Loucy (cell line): Measurements from ENCODE around the gene GGTLC3.
"Not testable (repeated sequence)": the region's sequence is repeated elsewhere in the genome, so short reads cannot be mapped to it uniquely, and the experiment has no call there.

Experiments used
- H2AFZ ChIP-seq: fragments of 200-600 bp; sonication (generic); 2 replicates; pipeline ENCODE4 v1.6.0; 2016; ENCODE audit warnings: antibody characterized with exemption, mild to moderate bottlenecking, low read length, moderate library complexity
- H3F3A ChIP-seq: fragments of 200-600 bp; 2 replicates; pipeline ENCODE4 v1.6.0; 2016; ENCODE audit warnings: antibody characterized with exemption, low read depth, mild to moderate bottlenecking
- H3K27me3 ChIP-seq: fragments of 200-600 bp; sonication (generic); 2 replicates; pipeline ENCODE4 v1.6.1; 2014; ENCODE audit warnings: low read length, mild to moderate bottlenecking; ENCODE audit not compliant: insufficient read depth, poor library complexity, severe bottlenecking
- H3K36me3 ChIP-seq: fragments of 200-600 bp; sonication (generic); 2 replicates; pipeline ENCODE4 v1.6.1; 2016; ENCODE audit warnings: low read length; ENCODE audit not compliant: insufficient read depth
- H3K4me1 ChIP-seq: fragments of 200-600 bp; sonication (generic); 2 replicates; pipeline ENCODE4 v1.5.1; 2014; ENCODE audit warnings: low read length, mild to moderate bottlenecking; ENCODE audit not compliant: insufficient read depth, poor library complexity, severe bottlenecking
- H3K4me2 ChIP-seq: fragments of 200-600 bp; sonication (generic); 2 replicates; pipeline ENCODE4 v1.6.0; 2014; ENCODE audit warnings: antibody characterized with exemption, low read length, low read depth, mild to moderate bottlenecking; ENCODE audit not compliant: poor library complexity, severe bottlenecking
- H3K4me3 ChIP-seq: fragments of 200-600 bp; sonication (generic); 2 replicates; pipeline ENCODE4 v1.5.1; 2014; ENCODE audit warnings: low read length, mild to moderate bottlenecking, mixed read lengths; ENCODE audit not compliant: poor library complexity, severe bottlenecking
- H3K79me2 ChIP-seq: fragments of 200-600 bp; sonication (generic); 2 replicates; pipeline ENCODE4 v1.6.1; 2014; ENCODE audit warnings: low read length; ENCODE audit not compliant: insufficient read depth
- H3K9ac ChIP-seq: fragments of 200-600 bp; sonication (generic); 2 replicates; pipeline ENCODE4 v1.6.0; 2014; ENCODE audit warnings: mild to moderate bottlenecking, low read depth, low read length, moderate library complexity; ENCODE audit not compliant: poor library complexity, severe bottlenecking
- H3K9me2 ChIP-seq: fragments of 200-600 bp; sonication (generic); replicated peaks from 2 replicates; pipeline ENCODE4 v1.6.1; 2016; ENCODE audit warnings: low read depth, low read length, mixed read lengths
- H3K9me3 ChIP-seq: fragments of 200-600 bp; sonication (generic); 2 replicates; pipeline ENCODE4 v1.6.1; 2014; ENCODE audit warnings: mild to moderate bottlenecking, antibody characterized with exemption, low read length, low read depth; ENCODE audit not compliant: insufficient read depth
- H4K20me1 ChIP-seq: fragments of 200-600 bp; sonication (generic); 2 replicates; pipeline ENCODE4 v1.6.0; 2014; ENCODE audit warnings: antibody characterized with exemption, low read length, mild to moderate bottlenecking; ENCODE audit not compliant: insufficient read depth, poor library complexity, severe bottlenecking

GGTLC3 gene

DNA sequence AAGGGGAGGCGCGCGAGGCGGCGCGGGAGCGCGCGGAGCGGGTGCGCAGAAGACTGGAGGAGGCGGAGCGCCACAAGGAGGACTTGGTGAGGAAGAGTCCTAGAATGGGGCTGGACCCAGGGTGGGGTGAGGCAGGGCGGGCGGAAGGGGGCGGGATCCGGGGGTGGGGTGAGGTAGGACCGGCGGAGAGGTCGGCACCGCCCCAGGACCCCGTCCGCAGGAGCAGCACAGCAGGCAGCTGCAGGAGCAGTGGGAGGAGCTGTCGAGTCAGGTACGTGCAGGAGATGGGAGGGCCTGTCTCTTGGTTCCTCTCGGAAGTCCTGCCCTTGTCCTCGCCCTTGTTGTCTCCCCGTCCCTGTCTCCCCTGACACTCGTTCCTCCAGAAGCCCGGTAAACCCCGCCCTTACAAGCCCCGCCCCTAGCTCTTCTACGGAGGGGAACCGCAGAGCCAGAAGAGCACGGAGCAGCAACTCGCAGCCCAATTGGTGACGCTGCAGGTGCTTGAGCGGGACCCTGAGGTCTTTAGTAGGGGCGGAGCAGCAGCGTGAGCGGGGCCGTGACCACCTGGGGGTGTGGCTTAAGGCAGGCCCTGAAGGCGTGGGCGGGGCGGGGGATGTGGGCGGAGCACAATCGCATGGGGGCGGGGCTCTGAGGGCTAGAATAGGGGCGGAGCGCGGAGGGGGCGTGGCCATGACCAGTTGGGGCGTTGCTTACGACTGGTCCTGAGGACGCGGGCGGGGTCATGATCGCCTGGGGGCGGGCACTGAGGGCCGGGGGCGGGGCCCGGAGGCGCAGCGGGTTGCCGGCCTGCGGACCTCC lies 10.8 kb upstream of the GGTLC3 start:
- not testable (repeated sequence) for H3K9me3 ChIP-seq, H3K4me1 ChIP-seq, H3K36me3 ChIP-seq, H3K4me2 ChIP-seq, H3K9me2 ChIP-seq, H4K20me1 ChIP-seq, H3K79me2 ChIP-seq, H2AFZ ChIP-seq, H3K27me3 ChIP-seq, H3K9ac ChIP-seq, H3F3A ChIP-seq
- peak overlapping the region; percentile 53 for H3K4me3 ChIP-seq

DNA sequence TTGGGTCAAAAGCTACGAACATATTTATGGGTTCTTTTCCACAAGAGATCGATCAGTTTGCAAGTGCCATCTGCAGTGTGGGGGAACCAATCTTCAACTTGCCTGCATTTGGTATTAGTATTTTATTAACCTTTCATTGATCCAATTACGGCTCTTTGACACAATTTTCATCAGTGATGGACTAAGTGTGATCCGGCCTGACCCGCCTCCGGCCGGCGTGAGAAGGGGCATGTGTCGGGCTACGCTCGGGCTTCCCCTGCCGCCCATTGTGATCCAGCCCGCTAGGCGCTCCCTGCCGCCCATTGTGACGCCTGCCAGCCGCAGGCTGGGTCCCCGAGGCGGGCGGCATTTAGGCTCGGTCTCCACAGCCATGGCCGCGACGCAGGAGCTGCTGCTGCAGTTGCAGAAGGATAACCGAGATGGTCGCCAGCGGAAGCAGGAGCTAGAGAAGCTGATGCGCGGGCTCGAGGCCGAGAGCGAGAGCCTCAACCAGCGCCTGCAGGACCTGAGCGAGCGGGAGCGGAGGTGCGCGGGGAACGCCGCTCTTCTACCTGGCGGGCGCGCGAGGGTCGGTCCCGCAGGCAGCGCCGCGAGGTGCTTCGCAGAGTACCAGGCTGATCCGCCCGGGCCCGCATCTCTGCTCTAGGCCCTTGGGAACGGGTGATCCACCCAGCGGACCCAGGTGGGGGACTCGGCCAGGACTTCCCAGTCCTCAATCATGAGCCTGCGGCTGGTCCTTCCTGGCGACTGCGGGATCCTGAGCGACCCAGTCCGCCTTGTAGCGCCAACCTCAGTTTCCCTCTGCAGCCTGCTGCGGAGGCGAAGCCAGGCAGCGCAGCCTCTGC lies 10.0 kb upstream of the GGTLC3 start, which contains the start of gene TMEM191B:
Gene TMEM191B (plus strand): TSS at position 51 of the 845 bp plus-strand sequence. CDS start 179 bp downstream, at position 230.
- not testable (repeated sequence) for H2AFZ ChIP-seq, H3K36me3 ChIP-seq, H3K9ac ChIP-seq, H3K9me2 ChIP-seq, H3K9me3 ChIP-seq, H3K4me1 ChIP-seq, H4K20me1 ChIP-seq, H3K27me3 ChIP-seq, H3K4me2 ChIP-seq, H3K79me2 ChIP-seq, H3F3A ChIP-seq
- peak within 1 kb of the TSS; percentile 53 for H3K4me3 ChIP-seq

DNA sequence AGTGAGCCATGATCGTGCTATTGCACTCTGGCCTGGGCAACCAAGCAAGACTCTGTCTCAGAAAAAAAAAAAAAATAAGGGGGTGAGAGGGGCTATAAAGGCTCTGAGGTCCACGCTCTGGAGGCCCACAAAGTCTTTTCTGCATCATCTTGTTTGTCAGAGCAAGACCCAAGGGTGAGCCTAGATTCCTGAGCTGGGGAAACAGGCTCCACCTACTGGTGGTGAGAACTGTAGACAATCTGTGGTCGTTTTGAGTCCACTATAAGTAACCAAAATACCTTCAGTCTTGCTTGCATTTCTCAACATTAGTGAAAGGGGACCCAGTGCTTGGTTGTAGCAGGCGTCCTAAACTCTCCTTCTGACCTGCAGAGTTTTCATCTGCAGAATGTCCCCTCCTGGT lies 5.4 kb upstream of the GGTLC3 start:
- not testable (repeated sequence) for H3K36me3 ChIP-seq, H3K27me3 ChIP-seq, H3K9me3 ChIP-seq, H3K9ac ChIP-seq, H3K4me1 ChIP-seq, H3K4me3 ChIP-seq, H4K20me1 ChIP-seq, H3K79me2 ChIP-seq, H3F3A ChIP-seq, H2AFZ ChIP-seq, H3K9me2 ChIP-seq, H3K4me2 ChIP-seq

DNA sequence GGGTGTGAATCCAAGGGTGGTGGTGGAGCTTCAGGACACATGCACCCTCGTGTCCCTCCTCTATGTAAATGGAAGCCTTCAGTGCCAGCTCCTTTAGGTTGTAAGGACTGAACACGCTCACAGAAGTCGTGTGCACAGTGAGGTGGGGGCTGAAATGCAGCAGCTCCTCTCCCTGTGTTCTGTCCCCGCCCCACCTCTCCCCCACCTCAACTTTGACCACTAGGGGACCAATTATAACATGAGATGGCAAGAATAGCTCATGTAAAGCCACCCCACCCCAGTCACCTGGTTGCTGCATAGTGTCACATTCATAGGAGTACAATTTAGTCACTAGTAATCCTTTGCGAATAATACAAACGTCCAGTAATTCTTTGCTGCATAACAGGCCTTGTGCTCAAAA lies 4.8 kb upstream of the GGTLC3 start:
- H4K20me1 ChIP-seq, H3K36me3 ChIP-seq, H3K4me3 ChIP-seq, H3F3A ChIP-seq, H3K4me2 ChIP-seq, H2AFZ ChIP-seq, H3K79me2 ChIP-seq, H3K4me1 ChIP-seq, H3K9ac ChIP-seq, H3K27me3 ChIP-seq, H3K9me3 ChIP-seq, H3K9me2 ChIP-seq: not testable (repeated sequence)

DNA sequence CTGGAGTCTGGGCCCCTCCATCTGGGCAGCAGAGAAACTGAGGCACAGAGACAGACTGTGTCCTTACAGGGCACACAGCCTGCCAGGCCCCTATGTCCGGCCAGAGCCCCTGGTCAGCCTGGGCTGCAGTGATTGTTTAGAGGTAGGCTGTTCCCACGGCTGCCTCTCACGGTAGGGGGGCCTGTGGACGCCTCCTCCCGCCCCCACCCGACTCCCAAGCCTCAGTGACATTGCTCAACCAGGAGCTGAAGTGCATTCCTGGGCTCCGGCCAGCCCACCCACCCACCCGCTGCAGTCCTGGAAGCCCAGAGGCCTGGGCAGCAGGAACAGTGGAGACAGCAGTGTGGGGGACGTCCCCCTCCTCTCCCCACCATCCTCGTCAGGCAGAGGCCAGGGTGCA lies 4.5 kb downstream of the GGTLC3 start:
- not testable (repeated sequence) for H3K27me3 ChIP-seq, H4K20me1 ChIP-seq, H3K9ac ChIP-seq, H3F3A ChIP-seq, H3K4me3 ChIP-seq, H2AFZ ChIP-seq, H3K79me2 ChIP-seq, H3K36me3 ChIP-seq, H3K9me3 ChIP-seq, H3K4me2 ChIP-seq, H3K4me1 ChIP-seq, H3K9me2 ChIP-seq

DNA sequence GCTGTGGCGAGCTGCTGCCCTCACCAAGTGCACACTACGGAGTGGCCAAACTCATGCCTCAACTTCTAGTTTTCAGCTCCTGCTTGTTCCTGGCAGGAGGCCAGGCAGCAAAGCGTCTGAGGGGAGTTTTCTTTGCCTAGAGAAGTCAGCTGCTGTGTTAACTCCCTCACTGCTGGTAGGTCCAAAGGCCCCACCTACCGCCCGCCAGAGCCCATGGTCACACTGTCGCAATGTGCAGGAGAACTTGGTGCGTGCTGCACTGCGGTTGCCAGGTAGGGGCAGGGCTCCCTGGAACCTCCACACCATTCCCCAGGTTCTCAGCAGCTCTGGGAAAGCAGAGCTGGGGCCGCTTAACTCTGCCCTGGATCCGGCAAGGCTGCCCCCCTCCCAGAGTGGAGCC lies 5.6 kb downstream of the GGTLC3 start:
- not testable (repeated sequence) for H3K4me2 ChIP-seq, H3K36me3 ChIP-seq, H3F3A ChIP-seq, H3K79me2 ChIP-seq, H3K9ac ChIP-seq, H3K9me2 ChIP-seq, H3K4me1 ChIP-seq, H3K4me3 ChIP-seq, H2AFZ ChIP-seq, H4K20me1 ChIP-seq, H3K9me3 ChIP-seq, H3K27me3 ChIP-seq

DNA sequence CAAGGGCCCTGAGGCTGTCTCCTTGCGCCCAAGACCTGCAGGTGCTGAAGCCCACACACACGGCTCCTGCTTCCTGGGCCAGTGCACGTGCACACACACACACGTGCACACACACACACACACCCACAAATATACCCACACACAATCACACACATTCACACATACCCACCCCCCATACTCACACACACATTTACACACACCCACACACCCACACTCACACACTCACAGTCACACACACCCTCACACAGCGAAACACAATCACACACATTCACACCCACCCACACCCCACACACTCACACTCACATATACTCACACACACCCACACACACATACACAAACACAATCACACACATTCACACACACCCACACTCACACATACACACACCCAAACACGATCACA lies 6.6 kb downstream of the GGTLC3 start:
- H3K79me2 ChIP-seq, H3K9me3 ChIP-seq, H3K9ac ChIP-seq, H3K4me2 ChIP-seq, H4K20me1 ChIP-seq, H3K36me3 ChIP-seq, H3K4me3 ChIP-seq, H3K9me2 ChIP-seq, H3K4me1 ChIP-seq, H2AFZ ChIP-seq, H3F3A ChIP-seq, H3K27me3 ChIP-seq: not testable (repeated sequence)
